Uterus (tissue), 4 donors: Measurements from ENCODE around the gene ARHGEF10L. TPM values are rescaled to one million over a fixed set of nuclear protein-coding genes. Genes with fewer than 3 reads are reported as not detected.

ENCODE experiments used
- DNase-seq, 2 donors: peaks; one replicate each; pipeline ENCODE4 v3.0.0-alpha.2; 2019 to 2020
- H3K27ac ChIP-seq, 2 donors: fragments of 200-600 bp; sonication (generic); 1 replicate in 1 of 2; 2 replicates in 1 of 2; pipeline ENCODE4 v1.5.1; 2016 to 2018
- H3K27me3 ChIP-seq, 2 donors: fragments of 200-600 bp; sonication (generic); one replicate each; pipeline ENCODE4 v1.5.1; 2018 to 2019; ENCODE audit warnings: control low read depth in 1 of 2
- H3K36me3 ChIP-seq, 2 donors: fragments of 200-600 bp; sonication (generic); one replicate each; pipeline ENCODE4 v1.5.1; 2019; ENCODE audit warnings: control low read depth in 1 of 2
- H3K4me1 ChIP-seq, 2 donors: fragments of 200-600 bp; sonication (generic); one replicate each; pipeline ENCODE4 v1.5.1; 2018 to 2019; ENCODE audit warnings: control low read depth in 1 of 2
- H3K4me3 ChIP-seq, 2 donors: fragments of 200-600 bp; sonication (generic); 1 replicate in 1 of 2; 2 replicates in 1 of 2; pipeline ENCODE4 v1.5.1; 2018 to 2019; ENCODE audit warnings: mild to moderate bottlenecking in 1 of 2
- H3K9me3 ChIP-seq, 2 donors: fragments of 200-600 bp; sonication (generic); one replicate each; pipeline ENCODE4 v1.5.1; 2019; ENCODE audit warnings: control low read depth in 1 of 2
- CTCF ChIP-seq, 4 experiments: fragments of 200-600 bp in 2 of 4; fragments of 450-650 bp in 2 of 4; sonication (generic) in 2 of 4; IDR thresholded peaks; one replicate each; pipeline ENCODE4 v1.5.1; 2016 to 2019; ENCODE audit warnings: antibody characterized with exemption in 4 of 4, mild to moderate bottlenecking in 2 of 4, moderate library complexity in 1 of 4
- POLR2A ChIP-seq, 2 donors: fragments of 450-650 bp; IDR thresholded peaks; one replicate each; pipeline ENCODE4 v1.6.1; 2016; ENCODE audit warnings: antibody characterized with exemption in 2 of 2, mild to moderate bottlenecking in 1 of 2, moderate library complexity in 1 of 2
- intact Hi-C: fragments of 100-400 bp; cut with DNase I; formaldehyde crosslinking; loops from one replicate; pipeline ENCODE4 v1.15.1; 2023; ENCODE audit warnings: low total_unique reads
- total RNA-seq, 4 donors: library from RNA; depleted of rRNA in 3 of 4; stranded (reverse); fragments of >200 nt in 3 of 4; gene quantifications; one replicate each; pipeline versions ENCODE4 v1.1.0 to v1.2.4, GENCODE V29; 2014 to 2023
- donor health status: DM: yes; HTN: yes; CAD: no.

Gene ARHGEF10L
- total RNA-seq, 4 donors from 2014 or later, result 5.6 to 61.9 (median 19.1) TPM

DNA sequence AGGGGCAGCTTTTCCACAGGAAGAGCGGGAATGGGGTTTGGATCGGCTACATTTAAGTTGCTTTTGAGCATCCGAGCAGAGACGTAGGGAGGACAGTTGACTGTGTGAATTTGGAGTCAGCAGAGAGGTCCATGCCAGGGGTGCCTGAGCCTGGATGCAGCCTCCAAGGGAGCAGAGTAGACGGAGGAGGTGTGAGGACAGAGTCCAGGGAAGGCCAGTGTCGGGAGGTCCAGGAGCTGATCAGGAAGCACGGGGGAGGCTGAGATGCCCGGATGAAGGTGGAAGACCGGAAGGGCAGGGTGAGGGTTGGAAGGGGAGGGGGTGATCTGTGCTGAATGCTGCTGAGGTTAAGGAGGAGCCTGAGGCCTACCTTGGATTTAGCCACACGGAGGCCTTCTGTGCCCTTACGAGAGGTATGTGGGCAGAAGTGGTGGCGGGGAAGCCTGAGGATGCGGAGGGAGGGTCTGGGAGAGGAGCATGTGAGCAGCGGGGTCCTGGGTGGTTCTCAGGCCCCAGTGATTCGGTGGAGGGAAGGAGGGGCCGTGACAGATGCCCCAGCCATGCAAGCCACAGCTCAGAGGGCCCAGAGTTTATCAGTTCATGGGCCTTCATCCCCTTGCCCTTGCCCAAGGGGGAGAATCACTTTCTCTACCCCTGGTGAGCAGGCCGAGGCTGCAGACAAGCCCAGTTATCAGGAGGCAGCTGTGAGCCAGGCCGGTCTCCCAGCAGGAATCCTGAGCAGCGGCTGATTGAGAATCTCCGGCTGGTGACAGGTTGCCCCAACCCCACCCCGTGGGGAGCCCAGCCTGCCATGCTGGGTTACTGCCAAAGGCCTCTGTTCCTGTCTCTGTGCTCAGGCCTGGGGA is 161.7 kb downstream of the ARHGEF10L start:
- no peak for TF ChIP-seq POLR2A (IDR thresholded peaks at IDR 0.05)
- no peak for TF ChIP-seq CTCF (IDR thresholded peaks at IDR 0.05)
- no peak overlapping the region for H3K4me3 ChIP-seq
- no peak for DNase-seq
- no peaks in the 10 kb centered on the region for H3K27me3 ChIP-seq
- intact Hi-C loops, result no loop called here
- no peak overlapping the region for H3K27ac ChIP-seq
- no peaks in the 10 kb centered on the region for H3K9me3 ChIP-seq
- H3K4me1 ChIP-seq, result peaks cover 0 to 4% of the 10 kb centered on the region in 2 donors
- no peaks in the 10 kb centered on the region for H3K36me3 ChIP-seq

- H3K9me3 ChIP-seq, result no peaks in the 10 kb centered on the region
- no peak for TF ChIP-seq CTCF (IDR thresholded peaks at IDR 0.05)
- TF ChIP-seq POLR2A (IDR thresholded peaks at IDR 0.05), result no peak
- no peaks in the 10 kb centered on the region for H3K36me3 ChIP-seq
- intact Hi-C loops, result no loop called here
- no peak overlapping the region for H3K27ac ChIP-seq
- H3K4me3 ChIP-seq, result no peak overlapping the region
- no peaks in the 10 kb centered on the region for H3K4me1 ChIP-seq
- H3K27me3 ChIP-seq, result no peaks in the 10 kb centered on the region
- DNase-seq, result no peak
Measured at GRCh38 chr1:17704176-17704575, 164.7 kb downstream of the ARHGEF10L start.

- Histone ChIP-seq H3K4me3 (no peak overlapping the region), H3K4me1 (no peaks in the 10 kb centered on the region), H3K27ac (no peak overlapping the region), H3K36me3 (no peaks in the 10 kb centered on the region), H3K9me3 (no peaks in the 10 kb centered on the region), H3K27me3 (no peaks in the 10 kb centered on the region)
- TF ChIP-seq CTCF (IDR thresholded peaks at IDR 0.05), result no peak
- no peak for TF ChIP-seq POLR2A (IDR thresholded peaks at IDR 0.05)
- intact Hi-C loops, result no loop called here
- no peak for DNase-seq
Measured at GRCh38 chr1:17706445-17706844, 166.9 kb downstream of the ARHGEF10L start.

DNA sequence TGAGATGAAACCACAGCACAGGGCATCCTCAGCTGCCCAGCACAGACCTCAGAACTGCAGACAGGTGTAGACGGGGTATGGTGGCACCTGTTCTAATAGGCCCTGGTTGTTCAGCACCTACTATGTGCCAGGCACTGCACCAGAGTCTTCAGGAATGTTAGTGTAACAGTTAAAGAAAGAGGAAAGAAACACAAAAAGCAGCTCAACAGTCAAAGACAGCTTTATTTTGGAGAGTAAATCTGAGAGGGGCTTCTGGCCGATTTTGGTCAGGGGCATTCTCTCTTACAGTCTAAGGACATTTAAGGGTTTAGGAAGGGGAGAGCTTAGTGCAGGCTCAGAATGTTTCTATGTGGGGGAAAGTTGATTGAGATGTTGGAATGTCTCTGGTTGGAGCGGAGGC is 170.5 kb downstream of the ARHGEF10L start:
- Histone ChIP-seq H3K4me3 (no peak overlapping the region), H3K4me1 (no peaks in the 10 kb centered on the region), H3K9me3 (no peaks in the 10 kb centered on the region), H3K27ac (no peak overlapping the region), H3K27me3 (no peaks in the 10 kb centered on the region), H3K36me3 (no peaks in the 10 kb centered on the region)
- intact Hi-C loops, result no loop called here
- no peak for DNase-seq
- TF ChIP-seq CTCF (IDR thresholded peaks at IDR 0.05) (no peak), POLR2A (IDR thresholded peaks at IDR 0.05) (no peak)

DNA sequence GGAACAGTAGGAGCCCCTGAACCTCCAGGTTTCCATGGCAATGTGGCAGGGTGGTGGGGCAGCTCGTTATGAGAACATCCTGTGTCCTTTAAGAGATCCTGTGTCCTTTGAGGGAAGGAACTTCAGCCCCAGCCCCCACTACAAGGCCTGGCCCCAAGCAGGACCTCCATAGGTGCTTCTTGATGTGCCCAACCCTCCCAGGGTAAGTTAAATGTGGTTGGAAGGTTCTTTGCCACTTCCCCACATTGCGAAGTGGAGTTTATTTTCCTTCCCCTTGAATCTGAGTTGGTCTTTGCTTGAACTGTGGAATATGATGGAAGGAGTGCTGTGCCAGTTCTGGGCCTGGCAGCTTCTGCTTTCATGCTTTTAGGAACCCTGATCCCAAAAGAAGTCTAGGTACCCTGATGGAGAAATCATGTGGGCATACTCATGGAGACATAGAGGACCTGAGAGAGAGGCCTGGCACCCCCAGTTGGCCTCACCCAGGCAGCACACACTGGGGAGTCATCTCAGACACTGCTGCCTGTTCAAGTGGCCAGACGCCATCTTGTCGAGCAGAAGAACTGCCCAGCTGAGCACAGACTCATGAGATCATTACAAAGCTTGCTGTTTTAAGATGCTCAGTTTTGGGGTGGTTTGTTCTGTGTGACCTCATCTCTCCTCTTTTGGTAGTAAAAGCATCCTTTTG is 171.5 kb downstream of the ARHGEF10L start:
- no peaks in the 10 kb centered on the region for H3K36me3 ChIP-seq
- intact Hi-C loops, result no loop called here
- no peak for DNase-seq
- H3K27me3 ChIP-seq, result no peaks in the 10 kb centered on the region
- TF ChIP-seq POLR2A (IDR thresholded peaks at IDR 0.05), result no peak
- no peak for TF ChIP-seq CTCF (IDR thresholded peaks at IDR 0.05)
- H3K4me1 ChIP-seq, result no peaks in the 10 kb centered on the region
- H3K27ac ChIP-seq, result no peak overlapping the region
- no peaks in the 10 kb centered on the region for H3K9me3 ChIP-seq
- H3K4me3 ChIP-seq, result no peak overlapping the region
